ENCODE data around the gene SLC23A3.
A peak's percentile ranks its signal among the peaks of the same experiment; 100 is the strongest.
"Not testable (repeated sequence)": the region's sequence is repeated elsewhere in the genome, so short reads cannot be mapped to it uniquely, and the experiment has no call there.

SLC23A3 gene

GRCh38 chr2:219204425-219205164 lies 34.8 kb upstream of the SLC23A3 start:
- no peak for DNase-seq

GRCh38 chr2:219201331-219201730 lies 31.5 kb upstream of the SLC23A3 start:
- not testable (repeated sequence) for DNase-seq

- peak; percentile 62 to 70 for DNase-seq
Measured at GRCh38 chr2:219200502-219201326, 30.9 kb upstream of the SLC23A3 start.

GRCh38 chr2:219199470-219200211 lies 29.8 kb upstream of the SLC23A3 start:
- DNase-seq = no peak

- DNase-seq = no peak
Measured at GRCh38 chr2:219198974-219199373, 29.1 kb upstream of the SLC23A3 start.

- DNase-seq = no peak
Measured at GRCh38 chr2:219197388-219197787, 27.6 kb upstream of the SLC23A3 start.

- peak; percentile 43 to 52 for DNase-seq
Measured at GRCh38 chr2:219186754-219187456, 17.1 kb upstream of the SLC23A3 start.

GRCh38 chr2:219184121-219184520 lies 14.3 kb upstream of the SLC23A3 start:
- no peak for DNase-seq

- DNase-seq = no peak
Measured at GRCh38 chr2:219183151-219183772, 13.4 kb upstream of the SLC23A3 start.

- no peak for DNase-seq
Measured at GRCh38 chr2:219182331-219183150, 12.7 kb upstream of the SLC23A3 start.

- no peak for DNase-seq
Measured at GRCh38 chr2:219181531-219181930, 11.7 kb upstream of the SLC23A3 start.

GRCh38 chr2:219180961-219181360 lies 11.1 kb upstream of the SLC23A3 start:
- DNase-seq = no peak

- DNase-seq = no peak
Measured at GRCh38 chr2:219179601-219180465, 10.0 kb upstream of the SLC23A3 start.

GRCh38 chr2:219178377-219179175 lies 8.7 kb upstream of the SLC23A3 start:
- DNase-seq = peak in 1 of 2 experiments; percentile 48

GRCh38 chr2:219177552-219178376 lies 7.9 kb upstream of the SLC23A3 start, which contains the start of gene RETREG2:
Gene RETREG2 (plus strand): TSS chr2:219178275. CDS start chr2:219178353, 78 bp downstream.
- DNase-seq = peak; percentile 85 to 88

- peak; percentile 89 to 92 for DNase-seq
Measured at GRCh38 chr2:219176818-219177551, 7.2 kb upstream of the SLC23A3 start, which contains the start of gene CNPPD1. Gene CNPPD1 (minus strand): TSS chr2:219176925. CDS start chr2:219176828, 97 bp downstream.
